Loucy (cell line): ENCODE results near the gene ST3GAL5.

Experiments used
- EZH2phosphoT487 ChIP-seq: fragments of 200-600 bp; IDR thresholded peaks from 2 replicates; pipeline ENCODE4 v1.6.1; 2018; ENCODE audit warnings: antibody characterized with exemption, mild to moderate bottlenecking, moderate library complexity, borderline replicate concordance
- TF ChIP-seq, protein P1 (sequence below): fragments of 200-600 bp; sonication (generic); conservative IDR thresholded peaks from 2 replicates; pipeline ENCODE4 v1.5.1; 2014; ENCODE audit warnings: mild to moderate bottlenecking, antibody characterized with exemption, low read length

DNA sequence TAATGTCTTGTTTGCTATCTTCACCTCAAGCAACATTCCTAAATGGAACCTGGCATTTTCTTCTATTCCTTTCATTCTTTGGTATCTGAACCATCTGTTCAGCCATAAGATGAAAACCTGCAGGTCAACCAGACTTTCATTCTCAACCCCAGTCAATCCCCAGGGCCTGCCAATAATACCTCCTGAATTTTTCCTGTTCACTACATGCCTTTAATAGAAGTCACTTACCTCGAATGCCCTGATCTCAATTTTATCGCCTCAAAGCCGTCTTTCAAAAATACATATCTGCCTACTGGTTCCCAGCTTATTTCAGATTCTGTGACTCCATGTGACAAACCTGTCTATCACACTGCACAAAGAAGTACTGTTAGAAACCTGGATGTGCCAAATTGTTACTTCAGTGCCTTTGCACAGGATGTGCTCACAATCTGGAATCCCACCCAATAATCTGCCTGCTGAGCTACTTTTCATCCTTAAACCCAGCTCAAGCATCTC lies 22.6 kb downstream of the ST3GAL5 start:
- TF ChIP-seq, protein P1, sequence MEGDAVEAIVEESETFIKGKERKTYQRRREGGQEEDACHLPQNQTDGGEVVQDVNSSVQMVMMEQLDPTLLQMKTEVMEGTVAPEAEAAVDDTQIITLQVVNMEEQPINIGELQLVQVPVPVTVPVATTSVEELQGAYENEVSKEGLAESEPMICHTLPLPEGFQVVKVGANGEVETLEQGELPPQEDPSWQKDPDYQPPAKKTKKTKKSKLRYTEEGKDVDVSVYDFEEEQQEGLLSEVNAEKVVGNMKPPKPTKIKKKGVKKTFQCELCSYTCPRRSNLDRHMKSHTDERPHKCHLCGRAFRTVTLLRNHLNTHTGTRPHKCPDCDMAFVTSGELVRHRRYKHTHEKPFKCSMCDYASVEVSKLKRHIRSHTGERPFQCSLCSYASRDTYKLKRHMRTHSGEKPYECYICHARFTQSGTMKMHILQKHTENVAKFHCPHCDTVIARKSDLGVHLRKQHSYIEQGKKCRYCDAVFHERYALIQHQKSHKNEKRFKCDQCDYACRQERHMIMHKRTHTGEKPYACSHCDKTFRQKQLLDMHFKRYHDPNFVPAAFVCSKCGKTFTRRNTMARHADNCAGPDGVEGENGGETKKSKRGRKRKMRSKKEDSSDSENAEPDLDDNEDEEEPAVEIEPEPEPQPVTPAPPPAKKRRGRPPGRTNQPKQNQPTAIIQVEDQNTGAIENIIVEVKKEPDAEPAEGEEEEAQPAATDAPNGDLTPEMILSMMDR: no peak
- TF ChIP-seq EZH2phosphoT487: no peak
